Neural progenitor cell (in vitro differentiated cells): Measurements from ENCODE around the gene TSPYL2.
A peak's percentile ranks its signal among the peaks of the same experiment; 100 is the strongest.

ENCODE experiments used
- EZH2 ChIP-seq: fragments of 200-600 bp; sonication (generic); IDR thresholded peaks from 2 replicates; pipeline ENCODE4 v1.6.1; 2017; ENCODE audit warnings: antibody characterized with exemption, mild to moderate bottlenecking, moderate library complexity
- EZH2phosphoT487 ChIP-seq: fragments of 200-600 bp; sonication (generic); IDR thresholded peaks from 2 replicates; pipeline ENCODE4 v1.6.1; 2017; ENCODE audit warnings: antibody characterized with exemption
- TF ChIP-seq, protein P1 (sequence below): fragments of 200-600 bp; sonication (generic); IDR thresholded peaks from 2 replicates; pipeline ENCODE4 v1.5.1; 2017; ENCODE audit warnings: antibody characterized with exemption, mild to moderate bottlenecking

- TF ChIP-seq, protein P1, sequence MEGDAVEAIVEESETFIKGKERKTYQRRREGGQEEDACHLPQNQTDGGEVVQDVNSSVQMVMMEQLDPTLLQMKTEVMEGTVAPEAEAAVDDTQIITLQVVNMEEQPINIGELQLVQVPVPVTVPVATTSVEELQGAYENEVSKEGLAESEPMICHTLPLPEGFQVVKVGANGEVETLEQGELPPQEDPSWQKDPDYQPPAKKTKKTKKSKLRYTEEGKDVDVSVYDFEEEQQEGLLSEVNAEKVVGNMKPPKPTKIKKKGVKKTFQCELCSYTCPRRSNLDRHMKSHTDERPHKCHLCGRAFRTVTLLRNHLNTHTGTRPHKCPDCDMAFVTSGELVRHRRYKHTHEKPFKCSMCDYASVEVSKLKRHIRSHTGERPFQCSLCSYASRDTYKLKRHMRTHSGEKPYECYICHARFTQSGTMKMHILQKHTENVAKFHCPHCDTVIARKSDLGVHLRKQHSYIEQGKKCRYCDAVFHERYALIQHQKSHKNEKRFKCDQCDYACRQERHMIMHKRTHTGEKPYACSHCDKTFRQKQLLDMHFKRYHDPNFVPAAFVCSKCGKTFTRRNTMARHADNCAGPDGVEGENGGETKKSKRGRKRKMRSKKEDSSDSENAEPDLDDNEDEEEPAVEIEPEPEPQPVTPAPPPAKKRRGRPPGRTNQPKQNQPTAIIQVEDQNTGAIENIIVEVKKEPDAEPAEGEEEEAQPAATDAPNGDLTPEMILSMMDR = peak; percentile 66
- TF ChIP-seq EZH2phosphoT487 = no peak
- TF ChIP-seq EZH2 = no peak
Observed at GRCh38 chrX:53071604-53072417, 10.4 kb upstream of the TSPYL2 start.
